ENCODE results near the gene AZU1.

Gene AZU1

DNA sequence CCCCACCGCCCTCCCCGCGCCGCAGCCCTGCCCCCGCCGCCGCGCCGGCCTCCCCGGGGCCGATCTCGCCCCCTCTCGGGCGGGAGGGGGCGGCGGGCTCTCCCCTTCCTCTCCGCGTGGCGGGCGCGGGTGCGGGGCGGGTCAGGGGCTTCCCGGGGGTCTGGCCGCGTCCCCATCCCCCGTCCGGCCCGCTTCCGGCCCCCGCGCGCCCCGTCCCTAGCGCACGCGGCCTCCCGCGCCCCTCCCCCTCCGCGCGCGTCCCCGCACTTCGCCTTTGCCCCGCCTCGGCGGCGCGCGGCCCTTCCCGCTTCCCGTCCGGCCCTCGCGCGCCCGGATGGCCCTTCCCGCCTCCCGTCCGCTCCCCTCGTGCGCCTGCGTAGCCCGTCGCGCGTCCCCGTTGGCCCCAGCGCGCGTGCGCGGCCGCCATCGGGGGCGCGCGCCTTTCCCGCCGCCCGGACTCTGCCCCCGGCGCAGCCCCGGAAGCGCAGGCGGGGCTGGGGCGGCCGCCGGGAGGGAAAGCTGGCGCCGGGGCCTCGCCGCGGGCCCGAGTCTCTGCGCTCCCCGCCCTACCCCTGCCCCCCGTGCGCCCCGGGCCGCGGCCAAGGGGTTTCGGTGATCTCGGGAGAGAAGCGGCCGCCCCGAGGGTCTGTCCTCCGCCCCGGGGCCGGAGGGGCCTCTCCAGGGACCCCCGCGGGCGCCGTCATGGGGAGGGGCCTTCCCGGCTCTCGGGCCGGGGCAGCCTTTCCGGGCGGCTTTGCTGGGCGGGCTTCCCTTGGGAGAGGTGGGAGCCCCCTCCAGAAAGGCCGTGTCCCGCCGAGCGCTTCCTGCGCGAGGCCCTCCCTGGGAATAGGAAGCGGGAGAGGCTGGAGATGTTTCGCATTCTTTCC is 29.9 kb upstream of the AZU1 start:
- peak; percentile 78 for DNase-seq (ENCODE audit: low read depth)

DNA sequence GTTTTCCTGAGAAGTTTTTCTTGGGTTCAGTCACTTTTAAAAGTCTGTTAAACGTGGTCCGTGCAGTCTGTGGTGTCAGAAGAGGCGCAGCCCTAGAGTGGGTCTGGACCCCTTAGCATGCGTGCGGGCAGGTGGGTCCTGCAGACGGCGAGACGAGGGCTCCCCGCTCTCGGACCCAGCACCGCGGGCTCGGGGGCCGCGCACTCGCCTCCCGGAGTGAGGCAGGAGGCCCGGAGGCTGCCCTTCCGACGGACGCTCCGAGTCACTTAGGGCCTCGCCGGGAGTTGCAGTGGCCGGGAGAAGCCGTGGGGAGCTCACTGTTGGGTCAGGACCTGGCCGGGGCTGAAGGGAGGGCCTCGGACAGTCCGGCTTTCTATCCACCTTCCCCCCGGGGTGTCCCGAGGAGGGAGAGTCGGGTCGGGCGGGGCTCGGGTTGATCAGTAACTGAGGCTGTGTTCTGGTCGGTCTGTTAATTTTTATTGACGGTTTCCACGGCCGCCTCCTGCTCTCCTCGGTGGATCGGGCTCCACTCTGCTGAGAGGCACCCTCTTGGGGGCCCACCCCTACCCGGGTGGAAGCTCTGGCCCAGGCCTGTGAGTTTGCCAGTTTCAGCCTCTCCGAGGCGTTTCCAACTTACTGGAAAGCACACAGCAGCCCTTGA is 29.1 kb upstream of the AZU1 start:
- DNase-seq (ENCODE audit: low read depth): no peak

DNA sequence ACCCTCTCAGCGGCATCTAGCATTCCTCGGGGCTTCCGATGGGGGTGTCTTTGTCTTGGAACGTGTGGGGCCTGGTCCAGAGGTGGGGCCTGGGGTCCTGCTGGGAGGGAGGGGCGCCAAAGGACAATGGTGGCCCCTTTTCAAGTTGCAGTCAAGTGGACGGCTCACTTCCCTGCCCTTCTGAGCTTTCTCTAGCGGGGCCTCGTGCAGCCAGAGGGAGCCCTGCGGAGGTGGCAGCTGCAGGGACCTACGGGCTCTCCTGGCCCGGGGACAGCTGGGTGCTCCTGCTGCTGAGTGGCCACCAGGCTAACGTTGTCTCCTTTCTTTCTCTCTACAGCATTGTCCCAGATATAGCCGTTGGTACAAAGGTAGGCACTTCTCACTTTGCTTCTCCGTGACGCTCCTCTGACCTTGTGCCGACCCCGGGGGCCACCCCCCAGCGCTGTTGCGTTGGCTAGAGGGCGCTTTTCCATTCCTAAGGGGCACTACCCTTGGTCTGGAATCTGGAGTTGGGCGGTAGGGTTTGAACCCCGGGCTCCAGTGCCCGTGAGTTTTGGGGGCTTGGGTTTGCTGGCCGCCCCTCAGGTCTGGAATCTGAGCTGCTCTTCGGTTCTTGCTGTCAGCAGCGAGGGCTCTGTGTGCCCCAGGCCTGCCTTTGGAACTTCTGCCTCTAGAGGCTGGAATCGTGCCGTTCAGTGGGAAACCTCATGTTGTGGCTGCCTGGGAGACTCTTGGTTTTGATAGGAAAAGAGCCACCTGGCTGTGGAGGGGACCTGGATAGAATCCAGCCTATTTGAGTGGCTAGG is 28.4 kb upstream of the AZU1 start:
- DNase-seq (ENCODE audit: low read depth): no peak

DNA sequence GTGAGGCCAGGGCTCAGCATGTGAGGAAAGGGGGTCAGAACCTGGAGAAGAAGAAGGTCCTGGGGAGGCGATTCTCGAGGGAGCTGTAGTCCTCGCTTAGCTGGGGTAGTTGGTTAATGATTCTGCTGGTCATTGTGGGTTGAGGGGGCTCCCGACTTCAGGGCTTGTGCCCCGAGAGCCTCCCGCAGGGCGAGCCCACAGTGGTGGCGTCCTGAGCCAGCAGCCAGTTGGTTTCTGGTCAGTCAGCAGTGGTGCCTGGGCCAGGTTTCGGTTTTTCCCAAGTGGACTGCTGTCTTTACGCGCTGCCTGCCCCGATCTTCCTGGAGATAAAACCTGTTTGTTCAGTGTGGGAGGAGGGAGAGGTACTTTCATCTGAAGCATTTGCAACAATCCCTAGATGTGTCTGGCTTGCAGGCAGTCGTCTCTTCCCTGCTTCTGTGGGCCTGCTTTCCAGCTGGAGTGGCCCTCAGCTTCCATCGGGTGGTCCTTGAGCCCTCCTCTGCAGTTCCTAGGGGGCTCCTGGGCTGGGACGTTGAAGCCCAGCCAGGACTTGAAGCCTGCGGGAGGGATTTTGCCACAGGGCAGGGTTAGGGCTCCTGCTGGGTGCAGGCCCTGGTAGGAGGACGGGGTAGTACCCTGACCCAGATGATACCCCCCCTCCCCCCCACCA is 27.1 kb upstream of the AZU1 start:
- DNase-seq (ENCODE audit: low read depth): no peak

DNA sequence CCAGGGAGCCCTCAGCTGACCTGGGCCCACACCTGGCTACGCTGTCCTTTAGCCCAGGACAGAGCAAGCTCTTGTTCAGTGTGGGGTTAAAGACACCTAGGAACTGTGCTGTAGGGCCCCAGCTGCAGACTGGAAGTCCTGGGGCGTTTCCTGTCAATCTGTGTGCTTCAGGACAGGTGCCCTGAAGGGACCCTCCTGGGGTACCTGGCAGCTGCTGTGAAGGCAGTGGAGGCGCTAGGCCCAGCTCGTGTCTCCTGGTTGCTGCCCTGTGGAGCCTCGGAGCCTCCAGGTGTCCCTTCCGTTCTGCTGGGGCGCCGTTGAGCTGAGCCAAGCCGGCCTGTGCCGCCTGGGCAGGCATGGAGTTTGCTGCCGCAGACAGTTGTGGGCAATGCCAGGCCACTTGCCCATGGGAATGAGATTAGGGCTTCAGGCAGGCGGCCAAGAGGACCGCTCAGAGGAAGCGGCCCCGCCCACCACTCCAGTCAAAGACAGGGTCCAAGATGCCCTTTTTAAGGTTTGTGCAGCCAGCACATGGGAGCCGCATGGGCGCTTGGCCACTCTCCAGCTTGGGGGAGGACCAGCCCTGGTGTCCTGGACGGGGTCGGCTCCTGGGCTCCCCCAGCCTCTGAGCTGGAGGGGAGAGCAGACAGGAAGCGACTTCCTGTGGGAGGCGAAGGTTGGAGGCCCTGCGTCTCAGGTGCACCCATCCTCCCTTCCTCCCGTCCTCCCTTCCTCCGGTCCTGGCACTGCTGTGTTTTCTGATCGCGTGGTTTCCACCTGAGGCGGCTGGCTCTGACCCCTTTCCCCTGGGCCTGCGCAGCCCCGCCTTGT is 26.4 kb upstream of the AZU1 start:
- no peak for DNase-seq (ENCODE audit: low read depth)

DNA sequence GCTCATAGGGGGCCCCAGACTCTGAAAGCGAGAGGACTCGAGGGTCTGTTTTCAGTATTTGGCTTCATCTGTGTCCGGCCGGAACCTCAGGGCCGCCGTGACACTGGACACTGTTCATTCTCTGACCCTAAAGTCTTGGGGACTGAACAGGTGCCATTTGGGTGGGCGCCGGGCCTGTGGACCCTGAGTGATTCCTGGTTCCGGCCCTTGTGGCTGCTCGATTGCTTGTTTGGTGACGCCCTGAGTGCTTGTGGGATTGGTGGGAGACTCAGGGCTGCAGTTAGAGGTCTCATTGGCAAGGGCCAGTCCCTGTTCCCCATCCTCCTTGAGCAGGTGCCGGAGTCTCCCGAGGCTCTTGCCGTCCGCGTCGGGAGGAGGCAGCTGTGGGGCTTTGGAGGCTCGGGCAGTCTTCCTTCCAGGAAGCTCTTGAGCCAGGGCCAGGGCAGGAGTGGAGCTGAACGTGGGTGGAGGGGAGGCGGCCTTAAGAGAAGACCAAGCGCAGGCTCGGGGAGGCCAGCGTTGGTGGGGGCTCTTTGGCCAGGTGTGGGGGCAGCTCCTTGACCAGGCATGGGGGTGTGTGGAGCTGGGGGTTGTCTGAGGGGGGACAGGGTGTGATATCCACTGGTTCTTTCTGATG is 25.7 kb upstream of the AZU1 start:
- DNase-seq (ENCODE audit: low read depth): no peak

DNA sequence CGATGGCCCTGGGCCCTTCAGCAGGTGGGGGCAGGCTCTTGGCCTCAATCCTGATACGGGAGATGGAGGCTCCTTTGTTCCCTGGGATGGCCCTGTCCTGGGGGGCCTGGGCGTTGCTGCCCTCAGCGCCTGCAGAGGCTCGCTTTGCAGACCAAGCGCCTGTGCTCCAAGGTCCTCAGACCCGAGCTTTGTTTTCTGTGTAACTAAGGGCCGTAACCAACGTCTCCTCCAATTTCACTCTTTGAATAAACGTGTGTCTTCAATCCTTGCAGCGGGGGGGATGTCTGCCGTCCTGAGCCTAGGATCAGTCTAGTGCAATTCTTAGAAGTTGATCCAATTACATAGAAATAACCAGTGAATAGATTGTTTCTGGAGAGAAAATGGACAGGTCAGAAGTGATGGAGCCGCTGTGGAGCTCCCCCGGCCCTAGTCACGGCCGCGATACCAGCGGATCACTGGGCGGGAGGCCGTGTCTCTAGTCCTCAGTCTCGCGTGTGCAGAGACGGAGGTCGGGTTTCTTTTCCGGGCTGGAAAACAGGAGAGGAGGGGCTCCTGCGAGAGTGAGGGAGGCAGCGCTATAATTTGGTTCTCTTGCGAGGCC is 25.0 kb upstream of the AZU1 start:
- DNase-seq (ENCODE audit: low read depth): no peak

DNA sequence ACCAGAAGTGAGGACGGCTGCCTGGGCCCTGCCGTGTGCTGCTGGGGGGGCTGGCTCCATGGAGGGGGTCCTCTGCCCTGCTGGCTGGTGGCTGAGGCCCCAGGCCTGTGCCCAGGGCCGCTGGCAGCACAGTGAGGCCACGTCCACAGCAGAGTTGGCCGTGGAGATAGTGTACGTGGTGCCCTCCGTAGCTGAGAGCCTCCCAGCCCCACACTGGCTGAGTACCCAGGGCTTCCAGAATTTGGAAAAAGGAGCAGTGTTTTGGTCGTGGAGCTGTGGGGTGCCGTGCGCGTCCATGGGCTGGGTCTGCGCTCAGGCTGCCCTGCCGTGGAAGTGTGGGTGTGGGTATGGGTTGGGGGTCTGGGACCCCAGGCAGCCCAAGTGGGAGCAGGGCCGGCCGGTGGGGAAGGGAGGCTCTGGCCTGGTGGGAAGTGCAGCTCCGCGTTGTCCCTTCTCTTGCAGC is 24.5 kb upstream of the AZU1 start:
- no peak for DNase-seq (ENCODE audit: low read depth)

DNA sequence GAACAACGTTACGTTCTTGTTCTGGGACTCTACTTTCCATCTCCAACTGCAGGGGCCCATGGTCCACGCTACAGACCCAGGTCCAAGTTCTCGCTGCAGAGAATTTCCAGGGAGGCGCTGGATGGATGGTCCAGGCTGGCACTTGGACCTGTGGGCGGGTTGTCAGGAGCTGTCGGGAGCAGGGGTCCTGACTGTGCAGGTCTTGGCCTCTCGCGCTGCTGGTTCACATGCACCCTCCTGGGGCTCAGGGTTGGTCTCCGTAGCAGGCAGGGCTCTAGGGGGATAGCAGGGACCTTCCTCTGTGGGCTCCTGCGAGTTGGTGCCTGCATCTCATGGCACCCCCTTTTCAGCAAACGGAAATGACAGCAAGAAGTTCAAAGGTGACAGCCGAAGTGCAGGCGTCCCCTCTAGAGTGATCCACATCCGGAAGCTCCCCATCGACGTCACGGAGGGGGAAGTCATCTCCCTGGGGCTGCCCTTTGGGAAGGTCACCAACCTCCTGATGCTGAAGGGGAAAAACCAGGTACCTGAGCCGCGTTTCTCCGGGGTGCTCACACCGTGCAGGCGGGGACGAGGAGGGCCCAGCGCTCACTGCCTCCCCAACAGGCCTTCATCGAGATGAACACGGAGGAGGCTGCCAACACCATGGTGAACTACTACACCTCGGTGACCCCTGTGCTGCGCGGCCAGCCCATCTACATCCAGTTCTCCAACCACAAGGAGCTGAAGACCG is 23.8 kb upstream of the AZU1 start:
- no peak for DNase-seq (ENCODE audit: low read depth)

DNA sequence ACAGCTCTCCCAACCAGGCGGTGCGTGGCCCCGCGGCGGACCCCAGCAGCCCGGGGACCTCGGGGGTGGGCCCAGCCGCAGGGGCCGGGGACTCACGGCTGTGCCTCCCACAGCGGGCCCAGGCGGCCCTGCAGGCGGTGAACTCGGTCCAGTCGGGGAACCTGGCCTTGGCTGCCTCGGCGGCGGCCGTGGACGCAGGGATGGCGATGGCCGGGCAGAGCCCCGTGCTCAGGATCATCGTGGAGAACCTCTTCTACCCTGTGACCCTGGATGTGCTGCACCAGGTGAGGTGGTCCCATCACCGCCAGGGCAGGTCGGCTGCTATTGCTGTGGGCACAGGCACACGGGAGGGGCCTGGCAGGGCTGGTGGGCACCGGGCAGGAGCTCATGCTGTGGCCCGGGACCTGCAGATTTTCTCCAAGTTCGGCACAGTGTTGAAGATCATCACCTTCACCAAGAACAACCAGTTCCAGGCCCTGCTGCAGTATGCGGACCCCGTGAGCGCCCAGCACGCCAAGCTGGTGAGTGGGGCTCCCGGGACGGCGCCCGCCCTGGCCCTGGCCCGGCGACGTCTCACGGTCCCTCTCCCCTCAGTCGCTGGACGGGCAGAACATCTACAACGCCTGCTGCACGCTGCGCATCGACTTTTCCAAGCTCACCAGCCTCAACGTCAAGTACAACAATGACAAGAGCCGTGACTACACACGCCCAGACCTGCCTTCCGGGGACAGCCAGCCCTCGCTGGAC is 23.0 kb upstream of the AZU1 start:
- no peak for DNase-seq (ENCODE audit: low read depth)

DNA sequence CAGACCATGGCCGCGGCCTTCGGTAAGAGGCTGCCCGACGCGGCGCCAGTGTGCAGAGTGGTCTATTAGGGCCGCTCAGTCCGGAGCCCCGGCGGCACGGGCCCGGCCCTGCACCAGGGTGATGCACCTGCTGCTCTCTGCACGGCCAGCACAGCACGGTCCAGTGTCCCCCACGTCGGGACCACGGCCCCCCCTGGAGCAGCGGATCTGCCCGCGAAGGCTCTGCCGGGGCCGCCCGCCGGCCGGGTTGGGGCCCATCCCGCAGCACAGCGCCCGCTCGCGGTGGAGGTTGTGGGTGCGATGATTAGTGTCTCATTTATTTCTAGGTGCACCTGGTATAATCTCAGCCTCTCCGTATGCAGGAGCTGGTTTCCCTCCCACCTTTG is 22.5 kb upstream of the AZU1 start:
- DNase-seq (ENCODE audit: low read depth): no peak

DNA sequence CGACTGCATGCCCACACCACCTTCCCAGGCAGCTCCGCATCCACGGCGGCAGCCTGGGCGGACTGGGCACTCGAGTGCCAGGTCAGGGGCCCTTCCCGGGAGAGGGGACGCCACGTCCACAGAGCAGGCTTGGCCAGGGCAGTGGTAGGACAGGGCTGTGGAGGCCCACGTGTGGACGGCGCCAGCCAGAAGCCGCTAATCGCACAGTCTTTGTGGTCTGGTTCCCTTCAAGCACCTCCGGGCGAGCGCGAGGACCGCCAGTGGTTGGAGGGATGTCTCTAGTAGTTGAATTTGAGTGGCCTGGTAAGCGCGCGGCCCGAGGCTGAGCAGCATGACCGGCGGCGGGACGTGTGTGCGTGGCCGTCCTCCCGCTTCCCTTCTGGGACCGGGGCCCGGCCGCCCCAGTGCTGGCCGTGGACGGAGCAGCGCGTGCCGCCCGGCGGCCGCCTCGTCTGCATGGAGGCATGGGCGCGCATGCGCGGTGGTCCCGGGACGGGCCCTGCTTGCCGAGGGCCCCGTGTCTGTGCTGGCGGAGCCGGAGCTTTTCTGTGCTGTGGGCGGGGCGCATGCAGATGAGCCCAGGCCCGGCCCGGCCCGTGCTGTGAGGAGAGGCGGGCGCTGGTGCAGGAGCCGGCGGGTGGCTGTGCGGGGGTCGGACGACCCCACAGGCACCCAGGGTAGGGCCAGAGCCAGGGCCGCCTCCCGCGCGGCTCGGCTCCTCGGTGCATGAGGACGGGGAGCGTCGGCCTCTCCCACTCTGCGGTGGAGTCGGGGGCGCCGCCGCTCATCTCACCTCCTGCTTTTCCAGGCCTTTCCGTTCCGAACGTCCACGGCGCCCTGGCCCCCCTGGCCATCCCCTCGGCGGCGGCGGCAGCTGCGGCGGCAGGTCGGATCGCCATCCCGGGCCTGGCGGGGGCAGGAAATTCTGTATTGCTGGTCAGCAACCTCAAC is 21.8 kb upstream of the AZU1 start:
- DNase-seq (ENCODE audit: low read depth): no peak

DNA sequence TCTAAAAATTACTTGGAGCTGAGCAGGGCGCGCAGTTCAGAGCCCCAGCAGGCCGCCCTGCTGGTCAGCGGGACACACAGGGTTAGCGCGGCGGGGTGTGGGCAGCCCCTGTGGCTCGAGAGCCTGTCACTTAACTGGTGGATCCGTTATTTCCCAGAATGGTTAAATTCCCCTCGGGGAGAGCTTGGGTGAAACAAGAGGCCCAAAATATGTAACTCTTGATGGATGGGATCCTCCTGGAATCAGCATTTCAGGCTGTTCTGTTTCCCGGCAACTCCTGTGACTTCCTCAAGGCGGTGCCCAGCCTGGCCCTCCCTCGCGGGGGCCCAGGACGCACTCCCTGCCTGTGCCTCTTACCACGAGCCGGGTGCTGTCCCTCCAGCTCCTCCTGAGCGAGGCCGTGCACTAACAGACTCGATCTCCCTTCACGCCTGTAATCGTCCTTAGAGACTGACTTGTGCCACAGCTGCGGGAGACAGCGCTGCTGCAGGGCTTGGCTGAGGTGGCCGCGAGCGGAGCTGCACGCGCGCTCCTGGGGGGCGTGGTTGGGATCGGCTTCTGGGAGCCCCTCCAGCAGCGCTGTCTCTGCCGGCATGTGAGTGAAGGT is 20.7 kb upstream of the AZU1 start:
- no peak for DNase-seq (ENCODE audit: low read depth)

DNA sequence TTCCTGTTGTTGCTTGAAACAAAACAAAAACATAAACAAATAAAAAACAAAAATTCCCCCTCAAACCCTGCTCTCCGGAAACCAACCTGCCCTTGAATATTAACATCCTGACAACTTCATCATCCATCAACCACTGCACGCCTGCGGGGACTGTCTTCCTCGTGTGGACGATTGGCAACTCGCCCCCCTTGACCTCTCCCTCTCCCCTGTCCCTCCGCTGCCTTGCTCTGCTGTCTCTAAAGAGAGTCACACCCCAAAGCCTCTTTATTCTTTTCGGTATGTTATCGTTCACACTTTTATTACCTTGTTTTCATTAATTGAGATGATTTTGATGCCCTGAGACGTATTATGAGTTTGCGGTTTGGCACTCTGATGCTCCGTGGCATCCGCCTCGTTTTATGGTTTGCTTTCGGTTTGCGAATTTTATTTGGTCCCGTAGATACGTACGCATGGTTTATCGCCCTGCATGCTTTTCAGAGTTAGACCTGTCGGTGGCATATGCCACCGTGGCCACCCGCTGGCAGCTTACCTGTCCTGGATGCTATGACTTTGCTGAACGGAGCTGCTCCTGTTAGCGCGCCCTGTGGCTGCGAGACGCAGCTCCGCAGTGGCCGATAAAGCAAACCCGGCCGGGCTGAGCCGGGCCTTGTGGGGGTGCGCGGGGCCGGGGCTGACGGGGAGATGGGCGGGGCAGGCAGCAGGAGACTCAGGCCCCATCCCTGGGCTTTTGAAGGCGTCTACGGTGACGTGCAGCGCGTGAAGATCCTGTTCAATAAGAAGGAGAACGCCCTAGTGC is 19.8 kb upstream of the AZU1 start:
- DNase-seq (ENCODE audit: low read depth): no peak

DNA sequence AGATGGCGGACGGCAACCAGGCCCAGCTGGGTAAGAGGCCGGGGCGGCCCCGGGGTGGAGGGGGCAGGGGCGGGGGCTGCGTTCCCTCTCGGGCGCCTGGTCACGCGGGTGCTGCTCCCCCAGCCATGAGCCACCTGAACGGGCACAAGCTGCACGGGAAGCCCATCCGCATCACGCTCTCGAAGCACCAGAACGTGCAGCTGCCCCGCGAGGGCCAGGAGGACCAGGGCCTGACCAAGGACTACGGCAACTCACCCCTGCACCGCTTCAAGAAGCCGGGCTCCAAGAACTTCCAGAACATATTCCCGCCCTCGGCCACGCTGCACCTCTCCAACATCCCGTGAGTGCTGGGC is 19.2 kb upstream of the AZU1 start:
- DNase-seq (ENCODE audit: low read depth): no peak

DNA sequence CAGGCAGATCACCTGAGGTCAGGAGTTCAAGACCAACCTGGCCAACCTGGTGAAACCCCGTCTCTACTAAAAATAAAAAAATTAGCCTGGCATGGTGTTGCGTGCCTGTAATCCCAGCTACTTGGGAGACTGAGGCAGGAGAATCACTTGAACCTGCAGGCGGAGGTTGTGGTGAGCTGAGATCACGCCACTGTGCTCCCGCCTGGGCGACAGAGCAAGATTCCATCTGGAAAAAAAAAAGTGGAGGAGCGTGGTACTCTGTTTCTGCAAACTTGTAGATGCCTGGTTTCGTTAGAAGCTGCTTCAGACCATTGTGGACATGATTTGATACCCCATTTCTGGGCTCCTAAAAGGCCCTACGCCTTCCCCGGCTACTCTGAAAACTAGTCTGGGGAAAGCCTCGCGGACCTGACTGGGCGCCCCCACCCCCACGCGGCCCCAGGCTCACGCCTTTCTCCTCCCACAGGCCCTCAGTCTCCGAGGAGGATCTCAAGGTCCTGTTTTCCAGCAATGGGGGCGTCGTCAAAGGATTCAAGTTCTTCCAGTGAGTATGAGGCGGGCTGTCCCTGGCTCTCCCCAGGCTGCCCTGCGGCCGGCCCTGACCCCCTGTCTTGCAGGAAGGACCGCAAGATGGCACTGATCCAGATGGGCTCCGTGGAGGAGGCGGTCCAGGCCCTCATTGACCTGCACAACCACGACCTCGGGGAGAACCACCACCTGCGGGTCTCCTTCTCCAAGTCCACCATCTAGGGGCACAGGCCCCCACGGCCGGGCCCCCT is 17.4 kb upstream of the AZU1 start:
- no peak for DNase-seq (ENCODE audit: low read depth)
